Pulmonary artery endothelial cell (primary cell): Measurements from ENCODE around the gene L3MBTL1. TPM values are rescaled to one million over a fixed set of nuclear protein-coding genes. Genes with fewer than 3 reads are reported as not detected.
A peak's percentile ranks its signal among the peaks of the same experiment; 100 is the strongest.

Experiments used
- DNase-seq: peaks from one replicate; pipeline ENCODE4 v3.0.0-alpha.2; 2011; ENCODE audit warnings: low read depth, low spot score
- total RNA-seq: library from RNA; depleted of rRNA; stranded (reverse); fragments of >200 nt; gene quantifications from 2 replicates; pipeline ENCODE4 v1.2.3, GENCODE V29; 2014

L3MBTL1 gene
- total RNA-seq, 1 donor from 2014 or later: 2.8 TPM

DNA sequence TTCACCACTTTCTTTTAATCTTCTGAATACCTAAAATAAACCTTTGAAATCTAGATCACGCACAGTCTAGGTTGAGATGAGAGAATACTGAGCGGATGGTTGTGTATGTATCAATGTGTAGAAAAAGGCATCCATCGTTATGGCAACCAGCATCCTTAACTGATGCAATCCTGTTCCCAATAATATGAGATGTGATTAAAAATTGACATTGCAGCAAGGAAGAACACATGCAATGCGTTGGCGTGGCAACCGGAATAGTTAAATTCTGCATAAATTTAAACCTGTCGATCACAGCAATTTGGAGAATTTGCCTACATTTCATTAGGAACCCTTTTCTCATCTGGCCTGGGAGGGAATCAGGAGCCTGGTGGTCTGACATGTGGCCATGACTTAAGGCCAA lies 1.3 kb upstream of the L3MBTL1 start:
- DNase-seq: no peak

DNA sequence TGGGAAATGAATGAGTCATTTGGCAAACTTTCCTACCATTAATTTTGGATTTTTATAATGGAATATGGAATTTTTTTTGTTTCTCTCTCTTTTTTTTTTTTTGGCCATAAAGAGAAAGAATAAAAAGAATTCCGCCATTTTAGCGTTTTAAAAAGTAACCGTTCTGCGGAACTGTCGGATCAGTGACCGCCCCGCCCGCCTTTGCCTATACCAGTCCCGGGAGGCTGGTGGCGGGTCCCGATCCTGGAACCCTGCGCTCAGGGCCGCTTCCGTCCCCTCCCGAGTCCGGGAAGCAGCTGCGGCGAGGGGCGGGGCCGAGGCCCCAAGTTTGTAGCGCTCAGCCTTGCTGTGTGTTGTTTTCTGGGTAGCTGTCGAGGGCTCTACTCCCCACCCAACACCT lies 609 bp downstream of the L3MBTL1 start:
- no peak for DNase-seq

DNA sequence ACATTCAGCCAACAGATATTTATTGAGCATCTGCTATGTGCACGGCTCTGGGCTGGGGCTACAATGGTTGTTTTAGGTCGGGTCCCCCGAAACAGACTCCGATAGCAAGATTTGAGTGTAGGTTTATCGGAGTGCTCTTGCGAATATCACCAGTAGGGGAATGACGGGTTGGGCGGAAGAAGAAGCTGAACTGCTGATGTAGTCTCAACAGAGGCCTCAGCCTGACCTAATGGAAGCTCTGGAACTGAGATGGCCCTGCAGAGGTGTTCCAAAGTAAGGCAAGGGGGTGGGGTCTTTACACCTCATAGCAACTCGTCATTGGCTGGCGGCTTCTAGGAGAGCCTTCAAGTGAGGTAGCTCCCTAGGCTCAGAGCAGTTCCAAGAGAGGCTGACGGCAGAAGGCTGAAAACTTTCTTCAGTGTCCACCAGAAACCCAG lies 1.1 kb downstream of the L3MBTL1 start:
- DNase-seq: no peak

DNA sequence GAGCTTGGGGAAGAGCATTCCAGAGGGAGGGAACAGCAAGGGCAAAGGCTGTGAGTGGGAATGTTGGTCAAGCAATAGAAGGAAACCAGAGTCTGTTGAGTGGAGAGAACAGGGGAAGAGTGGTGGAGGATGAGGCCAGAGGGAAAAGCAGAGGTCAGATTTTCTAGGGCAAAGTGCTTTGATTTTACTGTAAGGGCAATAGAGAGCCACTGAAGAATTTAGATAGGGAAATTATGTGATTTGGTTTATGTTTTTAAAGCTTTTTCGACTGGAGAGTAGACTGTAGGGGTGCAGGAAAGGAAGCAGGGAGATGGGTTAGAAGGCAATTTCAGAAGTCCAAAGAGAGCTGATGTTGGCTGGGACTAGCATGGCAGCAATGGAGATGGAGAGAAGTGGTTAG lies 4.4 kb downstream of the L3MBTL1 start:
- DNase-seq: no peak

DNA sequence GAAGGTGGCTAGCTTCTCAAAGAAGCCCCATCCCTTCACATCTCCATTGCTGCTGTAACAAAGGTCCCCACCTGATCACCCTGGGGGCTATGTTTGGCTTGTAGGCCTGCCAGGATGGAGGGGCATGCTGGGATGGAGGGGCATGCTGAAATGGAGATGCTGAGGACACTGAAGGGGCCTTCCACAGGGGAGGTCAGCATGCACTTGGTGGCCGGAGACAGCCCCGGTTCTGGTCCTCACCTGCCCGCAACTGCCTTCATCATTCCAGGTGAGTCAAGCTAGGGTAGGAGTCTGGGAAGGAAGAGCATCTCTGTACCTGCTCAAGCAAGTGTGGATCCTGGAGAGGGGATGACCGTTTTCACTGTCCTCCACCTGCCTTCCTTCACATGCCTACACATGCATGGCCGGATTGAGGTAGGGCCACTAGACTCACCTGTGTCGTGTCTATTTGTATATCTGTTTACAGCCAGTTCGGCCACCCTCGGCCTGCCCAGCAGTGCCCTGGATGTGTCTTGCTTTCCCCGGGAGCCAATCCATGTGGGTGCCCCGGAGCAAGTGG lies 6.0 kb downstream of the L3MBTL1 start:
- DNase-seq: no peak

DNA sequence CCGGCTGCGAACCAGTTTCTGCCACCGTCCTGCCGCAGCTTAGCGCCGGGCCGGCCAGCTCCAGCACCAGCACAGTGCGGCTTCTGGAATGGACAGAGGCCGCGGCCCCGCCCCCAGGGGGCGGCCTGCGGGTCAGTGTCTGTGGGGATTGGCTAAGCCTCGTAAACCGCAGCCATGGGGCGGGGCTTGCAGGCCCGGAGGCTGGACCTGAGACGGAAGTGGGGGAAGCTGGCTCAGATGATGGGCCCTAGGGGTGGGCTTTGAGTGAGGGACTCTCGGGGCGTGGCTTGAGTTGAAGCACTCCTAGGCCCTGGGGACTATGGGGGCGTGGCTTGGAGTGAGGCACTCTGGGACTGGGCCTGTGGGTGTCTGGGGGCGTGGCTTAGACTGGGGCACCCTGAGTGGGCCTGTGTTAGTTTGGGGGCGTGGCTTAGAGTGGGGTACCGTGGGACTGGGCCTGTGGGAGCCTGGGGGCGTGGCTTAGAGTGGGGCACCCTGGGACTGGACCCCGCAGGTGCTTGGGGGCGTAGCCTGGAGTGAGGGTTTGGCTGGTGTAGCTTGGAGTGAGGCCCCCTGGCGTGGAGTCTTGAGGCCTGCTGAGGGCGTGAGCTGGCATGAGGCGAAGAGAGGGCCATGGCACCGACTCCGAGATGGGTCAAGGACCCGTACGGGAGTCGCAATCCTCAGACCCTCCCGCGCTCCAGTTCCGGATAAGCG lies 6.6 kb downstream of the L3MBTL1 start:
- peak; percentile 93 for DNase-seq

DNA sequence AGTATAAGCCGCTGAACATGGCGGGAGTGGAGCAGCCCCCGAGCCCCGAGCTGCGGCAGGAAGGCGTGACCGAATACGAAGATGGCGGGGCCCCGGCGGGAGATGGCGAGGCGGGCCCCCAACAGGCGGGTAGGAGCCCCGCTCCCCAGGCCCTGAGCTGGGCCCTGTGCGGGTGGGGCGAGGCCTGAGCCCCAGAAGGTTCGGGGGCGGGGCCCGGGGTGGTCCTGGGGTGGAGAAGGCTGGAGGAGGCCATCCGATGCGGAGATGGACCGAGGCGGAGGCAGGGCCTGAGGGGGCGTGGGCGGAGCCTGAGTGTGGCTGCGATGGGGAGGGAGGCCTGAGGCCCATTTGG lies 7.1 kb downstream of the L3MBTL1 start:
- no peak for DNase-seq

DNA sequence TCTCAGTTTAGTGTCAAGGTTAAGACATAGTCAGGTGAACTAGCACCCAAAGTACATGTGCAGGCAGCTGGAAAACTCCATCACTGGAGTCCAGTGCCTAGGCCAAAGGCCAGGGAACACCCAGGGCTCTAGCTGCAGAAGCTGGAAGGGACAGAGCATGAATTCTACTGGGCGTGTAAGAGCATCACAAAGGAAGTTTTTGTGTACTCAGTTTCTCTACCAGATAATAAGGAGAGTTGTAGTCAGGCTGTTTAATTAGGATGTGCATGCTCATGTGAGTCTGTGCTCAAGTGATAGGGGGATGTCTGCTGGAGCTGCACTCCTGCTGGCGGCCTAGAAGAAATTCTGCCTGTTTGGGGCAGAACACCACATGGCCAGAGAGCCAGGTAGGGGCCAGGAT lies 8.1 kb downstream of the L3MBTL1 start:
- no peak for DNase-seq

DNA sequence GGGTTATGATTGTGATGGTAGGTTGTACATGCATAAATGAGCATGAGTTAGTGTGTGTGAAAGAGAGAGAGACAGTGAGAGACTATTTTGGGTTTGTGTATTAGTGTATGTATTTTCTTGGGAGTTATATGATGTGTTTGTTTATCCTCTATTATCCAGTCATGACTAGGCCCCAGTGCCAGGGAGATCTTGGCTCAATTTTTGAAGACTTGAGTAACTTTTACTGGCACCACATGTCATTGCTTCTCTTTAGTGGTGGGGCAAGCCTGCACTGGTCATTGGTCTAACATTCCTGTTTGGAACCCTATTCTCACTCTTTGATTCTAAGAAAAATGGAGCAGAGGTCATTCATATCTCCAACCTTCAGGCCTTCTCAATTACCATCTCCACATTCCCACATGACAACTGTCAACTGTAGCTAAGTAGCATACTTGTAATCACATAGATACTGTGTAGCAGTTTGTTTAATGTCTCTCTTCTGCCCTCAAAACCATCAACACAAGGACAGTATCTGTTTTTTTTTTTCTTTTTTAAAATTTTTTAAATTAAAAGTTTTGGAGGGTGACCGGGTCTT lies 8.8 kb downstream of the L3MBTL1 start:
- DNase-seq: no peak

DNA sequence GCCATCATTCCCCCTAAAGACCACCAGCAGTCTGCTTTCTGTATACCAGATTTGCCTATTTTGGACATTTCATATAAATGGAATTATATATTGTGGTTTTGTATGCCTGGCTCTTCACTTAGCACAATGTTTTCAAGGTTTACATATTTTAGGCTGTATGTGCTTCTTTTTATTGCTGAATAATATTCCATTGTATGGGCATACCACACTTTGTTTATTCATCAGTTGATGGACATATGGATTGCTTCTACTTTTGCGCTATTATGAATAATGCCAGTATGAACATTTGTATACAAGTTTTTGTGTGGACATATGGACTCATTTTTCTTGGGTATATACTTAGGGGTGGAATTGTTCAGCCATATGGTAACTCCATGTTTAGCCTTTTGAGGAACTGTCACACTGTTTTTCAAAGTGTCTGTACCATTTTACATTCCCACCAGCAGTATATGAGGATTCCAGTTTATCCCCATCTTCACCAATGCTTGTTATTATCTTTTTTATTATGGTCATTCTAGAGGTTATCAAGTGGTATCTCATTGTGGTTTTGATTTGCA lies 12.7 kb downstream of the L3MBTL1 start:
- DNase-seq: no peak

DNA sequence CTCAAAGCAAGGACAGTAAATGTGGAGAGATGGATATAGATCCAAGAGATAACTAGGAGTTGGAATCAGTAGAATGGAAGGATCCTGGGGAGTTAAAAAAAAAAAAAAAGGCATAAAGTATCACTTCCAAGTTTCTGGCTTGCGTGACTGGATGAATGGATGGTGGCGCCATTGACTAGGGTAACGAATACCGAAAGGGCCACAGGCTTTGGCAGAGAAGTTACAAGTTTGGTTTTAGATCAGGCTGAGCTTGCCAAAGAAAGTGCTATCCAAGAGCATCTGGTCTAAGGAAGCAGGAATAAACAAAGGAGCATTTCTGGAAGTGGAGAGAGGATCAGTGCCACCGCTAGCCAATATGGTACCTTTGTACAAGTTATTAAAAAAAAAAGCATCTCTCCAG lies 17.5 kb downstream of the L3MBTL1 start:
- DNase-seq: no peak

DNA sequence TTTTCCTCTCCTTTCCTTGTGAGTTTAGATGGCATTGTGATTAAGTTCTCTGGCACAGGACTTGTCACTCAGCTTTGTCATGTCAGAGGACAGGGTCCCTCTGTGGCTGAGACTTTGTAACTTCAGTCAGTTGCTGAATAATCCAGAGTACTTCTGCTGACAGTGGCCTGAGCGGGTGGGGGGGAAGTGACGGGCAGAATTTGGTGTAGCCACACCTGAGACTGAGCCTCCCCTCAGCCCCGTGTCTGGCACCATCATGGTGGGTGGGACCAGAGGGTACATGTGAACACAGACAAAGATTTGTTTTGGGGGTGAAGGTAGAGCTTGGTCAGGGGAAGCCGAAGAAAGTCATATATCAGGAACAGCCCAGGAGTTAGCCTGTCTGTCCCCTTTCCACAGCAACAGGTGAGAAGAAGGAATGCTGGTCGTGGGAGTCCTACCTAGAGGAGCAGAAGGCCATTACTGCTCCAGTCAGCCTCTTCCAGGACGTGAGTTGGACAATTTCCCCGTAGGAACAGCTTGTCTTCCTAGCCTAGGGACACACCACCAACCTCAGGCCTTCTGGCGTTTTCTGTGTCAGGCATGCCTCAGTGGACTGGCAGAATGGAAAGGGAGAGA lies 20.9 kb downstream of the L3MBTL1 start:
- DNase-seq: no peak

DNA sequence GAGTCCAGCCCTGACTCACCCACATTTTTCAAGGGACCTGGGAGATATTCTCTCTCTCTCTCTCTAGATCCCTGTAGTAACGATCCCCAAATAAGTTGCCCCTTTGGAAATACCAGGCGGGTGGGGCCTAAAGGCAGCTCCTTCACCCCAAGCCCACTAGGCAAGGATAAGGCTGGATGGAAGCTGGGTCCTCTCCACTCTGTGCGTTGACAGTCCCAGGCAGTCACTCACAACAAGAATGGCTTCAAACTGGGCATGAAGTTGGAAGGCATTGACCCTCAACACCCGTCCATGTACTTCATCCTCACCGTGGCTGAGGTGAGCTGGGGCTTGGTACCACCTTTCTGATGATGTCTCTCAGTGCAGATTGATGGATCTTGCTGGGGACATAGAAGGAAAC lies 21.6 kb downstream of the L3MBTL1 start:
- no peak for DNase-seq

DNA sequence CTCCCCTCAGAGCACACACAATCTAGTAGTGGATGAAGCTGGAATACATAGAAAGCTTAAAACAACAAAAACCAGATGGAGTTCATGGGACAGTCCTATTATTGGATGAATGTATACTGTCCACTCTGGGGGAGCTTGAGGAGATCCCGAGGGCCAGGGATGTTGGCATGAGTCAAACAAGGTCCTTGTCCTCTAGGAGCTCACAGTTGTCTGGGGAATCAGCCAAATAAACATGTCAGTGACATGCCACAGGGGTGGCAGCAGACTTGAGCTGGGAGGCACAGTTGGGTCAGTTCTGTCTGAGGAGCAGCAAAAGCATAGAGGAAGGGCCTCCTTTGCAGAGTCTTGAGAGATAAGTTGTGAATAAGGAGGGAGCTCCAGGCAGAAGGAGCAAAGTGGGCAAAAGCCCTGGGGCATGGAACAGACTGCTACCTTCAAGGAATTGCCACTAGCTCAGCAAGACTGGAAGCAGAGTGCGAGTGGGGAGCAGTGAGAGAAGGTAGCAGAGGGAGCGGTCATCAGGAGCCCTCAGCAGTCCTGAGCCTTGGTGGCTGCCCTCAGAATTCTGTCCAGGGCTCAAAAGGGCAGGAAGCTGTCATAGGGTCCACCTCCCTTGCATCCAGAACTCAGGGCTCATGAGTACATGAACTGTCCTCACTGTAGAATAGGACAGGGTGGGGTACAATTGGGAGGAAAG lies 22.1 kb downstream of the L3MBTL1 start:
- DNase-seq: no peak

DNA sequence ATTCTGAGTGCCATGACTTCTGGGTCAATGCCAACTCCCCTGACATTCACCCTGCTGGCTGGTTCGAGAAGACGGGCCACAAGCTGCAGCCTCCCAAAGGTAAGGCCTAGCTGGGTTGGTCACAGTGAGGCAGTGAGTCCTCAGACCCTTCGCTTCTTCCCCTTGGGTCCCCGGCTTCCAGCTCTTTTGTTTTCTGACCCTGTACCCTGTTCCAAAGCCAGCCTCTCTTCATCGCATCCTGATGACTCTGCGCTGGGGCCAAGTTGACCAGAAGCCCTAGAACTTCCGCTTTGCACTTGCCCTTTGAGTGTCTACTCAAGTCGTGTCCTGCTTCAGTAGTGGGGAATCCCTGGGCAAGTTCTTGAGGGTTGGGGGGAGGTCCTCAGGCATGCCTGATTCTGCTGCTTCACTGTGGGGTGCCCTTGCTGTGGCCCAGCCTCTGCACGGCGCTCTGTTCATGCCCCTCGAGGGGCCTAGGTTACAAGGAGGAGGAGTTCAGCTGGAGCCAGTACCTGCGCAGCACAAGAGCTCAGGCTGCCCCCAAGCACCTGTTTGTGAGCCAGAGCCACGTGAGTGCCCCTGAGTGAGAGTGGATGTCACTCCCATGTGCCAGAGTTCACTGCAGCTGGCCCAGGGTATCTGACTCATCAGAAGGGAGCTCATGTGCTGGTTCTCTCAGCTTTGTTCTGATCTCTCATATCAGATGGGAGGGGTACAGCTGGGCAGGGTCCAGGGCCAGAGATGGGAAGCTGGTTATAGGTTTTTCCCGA lies 23.0 kb downstream of the L3MBTL1 start:
- no peak for DNase-seq

DNA sequence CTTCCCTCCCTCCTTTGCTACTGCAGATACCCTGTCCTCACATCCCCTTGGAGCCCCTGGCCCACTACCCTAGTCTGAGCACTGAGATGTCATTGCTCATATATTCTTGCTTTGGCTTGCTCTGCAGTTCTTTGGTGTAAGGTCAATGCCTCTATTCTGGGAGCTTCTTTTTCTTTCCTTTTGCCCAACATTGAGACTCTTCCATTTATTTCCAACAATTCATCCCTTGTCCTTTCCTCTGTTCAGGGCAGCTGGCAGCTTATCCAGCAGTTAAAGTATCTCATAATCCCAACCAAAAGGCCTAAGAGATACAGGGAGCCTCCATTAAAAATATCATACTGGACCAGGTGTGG lies 23.6 kb downstream of the L3MBTL1 start:
- DNase-seq: no peak

DNA sequence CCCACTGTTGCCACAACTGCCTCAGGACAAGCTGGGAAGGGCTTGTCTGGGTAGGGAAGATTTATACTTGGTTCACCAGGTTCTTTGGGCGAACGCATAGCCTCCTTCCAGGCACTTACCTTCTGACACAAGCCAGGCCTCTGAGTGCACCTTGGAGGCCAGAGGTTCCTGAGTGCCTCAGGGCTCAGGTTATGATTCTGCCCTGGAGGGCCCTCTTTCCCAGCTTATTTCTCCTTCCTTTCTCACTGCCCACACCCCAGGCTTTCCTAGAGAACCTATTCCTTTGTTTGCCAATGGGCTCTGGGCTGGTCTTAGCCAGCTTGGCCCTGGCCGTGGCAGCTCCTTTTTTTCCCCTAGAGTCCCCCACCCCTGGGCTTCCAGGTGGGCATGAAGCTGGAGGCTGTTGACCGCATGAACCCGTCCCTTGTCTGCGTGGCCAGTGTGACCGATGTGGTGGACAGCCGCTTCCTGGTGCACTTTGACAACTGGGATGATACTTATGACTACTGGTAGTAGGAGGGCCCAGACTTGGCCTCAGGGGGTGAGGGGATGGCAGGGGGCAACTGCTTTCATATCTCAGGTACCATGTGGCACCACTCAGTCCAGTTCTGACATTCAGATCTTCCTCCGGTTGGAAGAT lies 25.0 kb downstream of the L3MBTL1 start:
- no peak for DNase-seq

DNA sequence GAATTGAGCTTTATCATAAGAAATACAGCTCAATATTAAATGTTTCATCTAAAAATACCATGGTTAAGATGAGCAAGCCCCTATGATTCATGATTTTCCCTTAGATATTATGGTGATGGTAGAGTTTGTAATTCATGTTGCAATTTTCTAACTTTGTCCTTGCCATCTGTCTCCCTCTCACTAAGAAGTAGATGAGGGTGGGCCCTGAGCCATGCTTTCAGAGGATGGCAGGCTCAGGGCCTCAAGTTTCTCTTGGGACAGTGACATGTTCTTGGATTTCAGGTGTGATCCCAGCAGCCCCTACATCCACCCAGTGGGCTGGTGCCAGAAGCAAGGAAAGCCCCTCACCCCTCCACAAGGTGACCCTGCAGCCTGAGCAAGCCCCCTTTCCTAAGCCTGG lies 25.6 kb downstream of the L3MBTL1 start:
- no peak for DNase-seq

DNA sequence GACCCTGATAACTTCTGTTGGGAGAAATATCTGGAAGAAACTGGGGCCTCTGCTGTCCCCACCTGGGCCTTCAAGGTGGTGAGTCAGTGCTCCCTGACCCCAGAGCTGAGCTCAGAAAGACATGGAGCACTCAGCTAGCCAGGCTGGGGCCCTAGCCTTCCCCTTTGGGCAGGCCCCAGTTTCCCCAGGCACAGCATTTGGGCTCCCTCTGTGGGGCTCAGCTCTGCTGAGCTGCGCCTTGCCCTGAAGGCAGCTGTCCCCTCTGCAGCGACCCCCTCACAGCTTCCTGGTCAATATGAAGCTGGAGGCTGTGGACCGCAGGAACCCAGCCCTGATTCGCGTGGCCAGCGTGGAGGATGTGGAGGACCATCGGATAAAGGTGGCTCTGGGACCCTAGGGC lies 26.5 kb downstream of the L3MBTL1 start:
- DNase-seq: no peak

DNA sequence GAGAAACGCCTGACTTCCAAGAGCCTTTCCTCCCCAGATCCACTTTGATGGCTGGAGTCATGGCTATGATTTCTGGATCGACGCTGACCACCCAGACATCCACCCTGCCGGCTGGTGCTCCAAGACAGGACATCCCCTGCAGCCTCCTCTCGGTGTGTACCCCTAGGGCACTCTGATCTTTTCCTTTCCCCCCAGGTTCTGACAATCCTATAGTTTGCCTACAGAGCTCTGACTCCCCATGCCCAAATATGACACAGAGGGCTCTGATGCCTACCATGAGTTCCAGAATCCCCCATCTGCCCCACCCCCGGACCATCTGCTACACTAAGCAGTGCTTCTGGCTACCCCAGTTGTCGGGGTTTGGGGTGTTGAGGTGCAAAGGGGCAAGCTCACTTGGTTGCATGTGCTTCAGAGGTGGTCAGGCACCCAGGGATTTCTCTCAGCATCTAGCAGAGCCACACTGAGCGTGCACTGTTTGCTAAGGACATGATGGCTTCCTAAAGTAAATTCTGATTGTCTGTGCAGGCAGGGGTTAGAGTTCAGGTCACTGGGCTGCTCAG lies 27.4 kb downstream of the L3MBTL1 start:
- DNase-seq: no peak
